Measurements from ENCODE around the gene PEX14.
"Not testable (repeated sequence)": the region's sequence is repeated elsewhere in the genome, so short reads cannot be mapped to it uniquely, and the experiment has no call there.

PEX14 gene

GRCh38 chr1:10495952-10496351, 21.2 kb downstream of the PEX14 start:
- no peak for DNase-seq

GRCh38 chr1:10497109-10497508, 22.4 kb downstream of the PEX14 start:
- DNase-seq, result no peak

- no peak for DNase-seq
These were observed 23.5 kb downstream of the PEX14 start for GRCh38 chr1:10498231-10498630.

GRCh38 chr1:10502206-10502605, 27.5 kb downstream of the PEX14 start:
- no peak for DNase-seq

- DNase-seq, result no peak
These were observed 29.5 kb downstream of the PEX14 start for GRCh38 chr1:10504249-10504648.

DNA sequence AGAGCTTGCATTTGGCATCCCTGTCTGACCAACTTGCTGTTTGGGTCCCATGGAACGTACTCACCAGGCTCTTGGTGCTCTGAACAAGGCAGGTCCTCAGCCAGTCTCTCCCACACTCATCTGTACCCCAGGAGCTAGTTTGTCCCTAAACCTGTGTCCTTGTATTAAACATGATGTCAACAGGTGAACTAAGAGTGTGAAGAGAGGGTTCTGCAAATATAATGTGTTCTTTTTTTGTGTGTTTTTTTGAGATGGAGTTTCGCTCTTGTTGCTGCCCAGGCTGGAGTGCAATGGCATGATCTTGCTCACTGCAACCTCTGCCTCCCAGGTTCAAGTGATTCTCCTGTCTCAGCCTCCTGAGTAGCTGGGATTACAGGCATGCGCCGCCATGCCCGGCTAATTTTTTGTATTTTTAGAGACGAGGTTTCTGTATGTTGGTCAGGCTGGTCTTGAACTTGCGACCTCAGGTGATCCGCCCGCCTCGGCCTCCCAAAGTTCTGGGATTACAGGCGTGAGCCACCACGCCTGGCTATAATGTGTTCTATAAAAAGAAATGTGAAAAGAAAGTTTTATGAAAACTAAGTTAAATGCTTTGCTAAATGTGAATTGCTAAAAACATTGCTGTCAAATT, 31.4 kb downstream of the PEX14 start:
- not testable (repeated sequence) for DNase-seq

DNA sequence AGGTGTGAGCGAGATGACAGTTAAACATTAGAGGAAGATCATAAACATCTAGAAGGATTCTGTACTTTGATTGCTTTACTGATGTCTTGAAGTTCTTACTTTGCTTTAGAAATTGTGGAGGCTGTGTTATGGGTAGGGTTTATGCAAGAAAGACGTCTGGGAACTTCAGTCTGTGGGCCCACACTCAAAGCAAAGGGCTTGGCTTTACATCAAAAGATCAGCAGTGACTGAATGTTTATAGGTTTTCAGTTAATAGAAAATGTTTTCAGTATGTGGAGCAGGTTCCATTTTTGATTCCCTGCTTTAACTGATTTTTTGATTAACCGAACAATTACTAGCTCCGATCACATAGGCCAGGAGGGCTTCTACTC, 31.9 kb downstream of the PEX14 start:
- DNase-seq, result no peak

GRCh38 chr1:10507111-10507879, 32.5 kb downstream of the PEX14 start:
- peak; percentile 63 for DNase-seq

GRCh38 chr1:10508511-10508951, 33.8 kb downstream of the PEX14 start:
- DNase-seq, result no peak

DNA sequence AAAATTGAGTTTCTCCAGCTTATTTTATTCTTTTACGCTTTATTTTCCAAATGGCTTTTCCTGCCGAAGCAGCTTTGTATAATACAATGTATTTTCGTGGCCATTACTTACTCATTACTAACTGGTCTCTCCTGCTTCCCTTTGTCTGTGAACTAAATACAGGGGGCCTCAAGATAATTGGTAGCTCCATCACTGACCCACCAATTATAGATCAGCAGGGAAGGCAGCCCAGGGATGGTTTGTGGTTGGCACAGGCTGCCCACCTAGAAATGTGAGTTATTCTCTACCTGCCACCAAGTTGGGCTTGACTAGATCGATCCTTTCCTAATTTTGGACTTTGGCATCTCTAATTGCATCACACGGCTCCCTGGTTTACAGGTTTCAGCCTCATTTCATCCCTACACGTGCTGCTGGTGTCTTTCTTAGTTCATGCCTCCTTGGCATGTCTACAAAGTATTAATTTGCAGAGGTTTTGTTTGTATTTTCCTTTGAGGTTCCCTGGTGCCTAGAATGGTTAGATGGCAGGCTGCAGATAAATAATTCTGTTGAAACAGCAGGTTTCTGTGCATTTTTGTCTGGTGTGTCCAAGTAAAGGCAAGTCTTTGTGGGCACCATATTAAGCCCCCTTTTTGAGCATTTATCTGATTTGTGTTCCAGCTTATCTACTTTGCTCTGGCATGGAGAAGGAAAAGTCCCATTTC, 35.2 kb downstream of the PEX14 start:
- DNase-seq, result no peak

GRCh38 chr1:10510520-10511493, 36.1 kb downstream of the PEX14 start:
- peak; percentile 77 for DNase-seq

DNA sequence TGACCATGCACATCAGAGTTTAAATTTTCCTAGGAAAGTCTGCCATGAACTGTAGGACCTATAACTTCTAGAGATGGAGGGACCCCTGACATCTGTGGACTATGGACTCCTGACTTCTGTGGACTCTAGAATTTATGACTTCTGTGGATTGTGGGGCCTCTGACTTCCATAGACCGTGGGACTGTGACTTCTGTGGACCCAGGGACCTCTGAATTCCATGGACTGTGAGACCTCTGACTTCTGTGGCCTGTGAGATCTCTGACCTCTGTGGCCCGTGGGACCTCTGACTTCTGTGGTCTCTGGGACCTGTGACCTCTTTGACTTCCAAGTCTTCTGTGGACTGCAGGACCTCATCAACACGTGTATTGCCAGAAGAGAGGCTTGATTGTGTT, 36.7 kb downstream of the PEX14 start:
- DNase-seq, result no peak

GRCh38 chr1:10513199-10513598, 38.4 kb downstream of the PEX14 start:
- DNase-seq, result no peak

- peak; percentile 60 for DNase-seq
These were observed 39.9 kb downstream of the PEX14 start for GRCh38 chr1:10514490-10515235.

GRCh38 chr1:10515301-10515975, 40.7 kb downstream of the PEX14 start:
- peak; percentile 89 for DNase-seq

DNA sequence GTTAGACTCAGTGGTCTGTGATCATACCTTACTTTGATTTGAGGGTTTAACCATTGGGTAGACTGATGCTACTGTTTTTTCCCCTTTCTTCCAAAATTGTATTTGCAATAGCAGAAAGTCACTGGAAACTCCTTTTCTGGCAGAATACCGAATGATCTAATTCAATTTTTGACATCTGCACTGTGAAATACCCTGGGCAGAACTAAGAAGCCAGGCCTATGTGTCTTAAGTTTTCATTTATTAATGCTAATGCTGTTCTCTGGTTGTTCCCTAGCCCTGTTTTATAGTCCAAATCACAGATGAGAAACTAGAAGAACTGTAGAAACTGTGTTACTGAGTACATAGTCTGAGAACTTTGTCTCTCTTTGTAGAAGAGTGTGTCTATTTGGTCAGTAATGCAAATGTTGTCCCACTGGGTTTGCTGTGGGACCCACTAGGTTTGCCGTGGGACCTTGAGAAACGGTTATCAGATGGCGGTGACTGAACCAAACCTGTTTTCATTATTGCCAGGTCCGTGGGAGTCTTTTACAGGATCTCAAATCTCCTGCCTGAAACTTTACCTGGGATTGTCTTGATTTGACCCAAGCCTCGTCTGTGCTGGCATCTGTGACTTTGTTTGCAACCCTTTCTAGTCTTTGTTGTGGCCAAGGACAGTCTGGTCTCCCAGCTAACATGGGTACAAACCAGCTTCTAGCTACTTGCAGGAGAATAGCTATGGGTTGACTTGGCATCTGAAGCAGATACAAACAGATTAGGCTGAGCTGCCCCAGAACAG, 41.4 kb downstream of the PEX14 start:
- DNase-seq, result peak; percentile 67

- peak; percentile 48 for DNase-seq
These were observed 42.4 kb downstream of the PEX14 start for GRCh38 chr1:10516925-10517676.

GRCh38 chr1:10517677-10517982, 42.9 kb downstream of the PEX14 start:
- DNase-seq, result no peak

DNA sequence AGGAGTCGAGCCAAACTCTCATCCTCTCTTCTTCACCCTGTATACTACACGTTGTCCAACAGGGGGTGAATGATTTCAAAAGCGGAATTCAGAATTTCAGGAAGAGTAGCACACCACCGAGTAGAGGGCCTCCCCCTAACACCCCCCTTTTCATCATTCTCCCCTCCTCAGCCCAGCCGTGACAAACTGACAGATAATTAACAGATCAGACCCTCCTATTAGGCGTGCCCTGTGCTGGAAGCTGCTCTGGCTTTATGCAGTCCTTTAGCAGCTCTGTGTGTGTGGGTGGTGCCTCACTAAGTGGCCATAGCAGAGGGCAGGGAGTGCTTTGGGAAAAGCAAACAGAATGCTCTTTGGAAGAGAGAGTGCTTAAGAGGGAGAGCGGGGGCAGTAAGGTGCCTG, 44.3 kb downstream of the PEX14 start:
- DNase-seq, result no peak

DNA sequence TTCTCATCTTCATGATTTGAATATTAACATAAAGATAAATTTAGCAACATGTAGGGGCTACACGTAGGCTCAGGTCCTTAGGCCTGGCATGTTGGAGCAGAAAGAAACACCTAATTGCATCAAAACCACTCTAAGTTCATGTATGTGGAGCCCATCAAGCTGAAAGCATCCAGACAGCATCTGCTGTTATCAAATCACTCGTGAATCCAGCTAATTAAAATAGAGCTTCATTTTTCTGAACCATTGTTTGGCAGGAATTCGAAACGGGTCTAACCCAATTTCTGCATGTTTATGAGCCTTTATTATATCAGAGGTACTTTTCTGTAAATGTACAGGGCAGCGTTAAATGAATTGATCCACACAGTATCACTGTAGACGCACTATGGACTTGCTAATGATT, 45.7 kb downstream of the PEX14 start:
- no peak for DNase-seq

Data from inflammatory macrophage treated with lipopolysaccharide for 4 hours (primary cell).